HEK293 (cell line): ENCODE data around the gene NINL.

Experiments used
- ZNF549 ChIP-seq: fragments of 450-650 bp; IDR thresholded peaks from 2 replicates; pipeline ENCODE4 v1.5.1; 2018; ENCODE audit warnings: missing biosample characterization, missing genetic modification characterization, mild to moderate bottlenecking, inconsistent platforms, moderate library complexity
- TF ChIP-seq, protein P1 (sequence below): fragments of 450-650 bp; formaldehyde crosslinking; IDR thresholded peaks from 2 replicates; pipeline ENCODE4 v1.5.1; 2016; ENCODE audit warnings: missing biosample characterization, missing genetic modification characterization

DNA sequence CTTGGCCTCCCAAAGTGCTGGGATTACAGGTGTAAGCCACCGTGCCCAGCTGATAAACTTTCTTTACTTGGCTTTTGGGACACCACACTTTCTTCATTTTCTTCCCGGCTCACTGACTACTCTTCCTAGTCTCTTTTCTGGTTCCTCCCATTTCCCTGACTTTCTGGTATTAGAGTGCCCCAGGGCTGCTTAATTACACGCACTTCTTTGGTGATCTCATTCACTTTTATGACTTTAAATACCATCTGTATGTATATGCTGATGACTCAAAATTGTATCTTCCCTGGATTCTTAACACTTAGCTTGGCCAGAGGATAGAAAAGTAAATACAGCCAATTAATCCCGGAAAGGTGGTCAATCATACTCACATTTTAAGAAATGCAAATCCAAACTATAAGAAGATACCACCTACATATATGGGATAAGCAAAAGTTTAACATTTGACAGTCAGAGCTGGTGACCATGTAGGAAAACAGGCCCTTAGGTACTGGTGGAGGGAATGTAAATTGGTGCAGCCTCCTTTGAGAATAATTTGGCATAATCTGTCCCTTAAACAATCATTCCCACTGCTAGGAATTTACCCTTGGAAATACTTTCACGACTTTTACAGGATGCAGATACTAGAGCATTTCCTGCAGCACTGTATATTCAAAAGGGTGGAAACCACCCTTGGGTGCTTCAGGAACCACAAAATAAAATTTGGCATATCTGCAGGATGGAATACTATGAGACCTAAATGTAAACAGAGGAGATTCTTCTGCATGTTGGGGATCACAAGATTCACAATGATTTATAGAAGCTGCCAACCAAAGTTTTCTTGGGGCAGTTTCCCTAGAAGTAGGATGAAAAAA is 47.8 kb upstream of the NINL start:
- TF ChIP-seq, protein P1, sequence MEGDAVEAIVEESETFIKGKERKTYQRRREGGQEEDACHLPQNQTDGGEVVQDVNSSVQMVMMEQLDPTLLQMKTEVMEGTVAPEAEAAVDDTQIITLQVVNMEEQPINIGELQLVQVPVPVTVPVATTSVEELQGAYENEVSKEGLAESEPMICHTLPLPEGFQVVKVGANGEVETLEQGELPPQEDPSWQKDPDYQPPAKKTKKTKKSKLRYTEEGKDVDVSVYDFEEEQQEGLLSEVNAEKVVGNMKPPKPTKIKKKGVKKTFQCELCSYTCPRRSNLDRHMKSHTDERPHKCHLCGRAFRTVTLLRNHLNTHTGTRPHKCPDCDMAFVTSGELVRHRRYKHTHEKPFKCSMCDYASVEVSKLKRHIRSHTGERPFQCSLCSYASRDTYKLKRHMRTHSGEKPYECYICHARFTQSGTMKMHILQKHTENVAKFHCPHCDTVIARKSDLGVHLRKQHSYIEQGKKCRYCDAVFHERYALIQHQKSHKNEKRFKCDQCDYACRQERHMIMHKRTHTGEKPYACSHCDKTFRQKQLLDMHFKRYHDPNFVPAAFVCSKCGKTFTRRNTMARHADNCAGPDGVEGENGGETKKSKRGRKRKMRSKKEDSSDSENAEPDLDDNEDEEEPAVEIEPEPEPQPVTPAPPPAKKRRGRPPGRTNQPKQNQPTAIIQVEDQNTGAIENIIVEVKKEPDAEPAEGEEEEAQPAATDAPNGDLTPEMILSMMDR (tag by site-specific recombination) = no peak
- TF ChIP-seq ZNF549 (tag by site-specific recombination) = no peak
